Measurements from ENCODE around the gene INPP5B. TPM values are rescaled to one million over a fixed set of nuclear protein-coding genes. Genes with fewer than 3 reads are reported as not detected.

INPP5B gene
- polyA plus RNA-seq, 3 donors from 2014 or later: 11.1 to 28.0 (median 13.6) TPM

- Mint-ChIP-seq H3K27ac (peak overlapping the region in 3 of 6 donors; percentile 32 to 44 (median 37)), H3K4me3 (no peak overlapping the region), H3K36me3 (peaks cover 12 to 54% (median 12%) of the 10 kb centered on the region in 3 donors), H3K4me1 (no peaks in the 10 kb centered on the region), H3K9me3 (no peaks in the 10 kb centered on the region), H3K27me3 (ENCODE audit: low read depth in 3 of 3) (peaks cover 0 to 1% (median 0%) of the 10 kb centered on the region in 3 donors)
- no peak for DNase-seq
These were observed 80.4 kb downstream of the INPP5B start for GRCh38 chr1:37866491-37866890.

DNA sequence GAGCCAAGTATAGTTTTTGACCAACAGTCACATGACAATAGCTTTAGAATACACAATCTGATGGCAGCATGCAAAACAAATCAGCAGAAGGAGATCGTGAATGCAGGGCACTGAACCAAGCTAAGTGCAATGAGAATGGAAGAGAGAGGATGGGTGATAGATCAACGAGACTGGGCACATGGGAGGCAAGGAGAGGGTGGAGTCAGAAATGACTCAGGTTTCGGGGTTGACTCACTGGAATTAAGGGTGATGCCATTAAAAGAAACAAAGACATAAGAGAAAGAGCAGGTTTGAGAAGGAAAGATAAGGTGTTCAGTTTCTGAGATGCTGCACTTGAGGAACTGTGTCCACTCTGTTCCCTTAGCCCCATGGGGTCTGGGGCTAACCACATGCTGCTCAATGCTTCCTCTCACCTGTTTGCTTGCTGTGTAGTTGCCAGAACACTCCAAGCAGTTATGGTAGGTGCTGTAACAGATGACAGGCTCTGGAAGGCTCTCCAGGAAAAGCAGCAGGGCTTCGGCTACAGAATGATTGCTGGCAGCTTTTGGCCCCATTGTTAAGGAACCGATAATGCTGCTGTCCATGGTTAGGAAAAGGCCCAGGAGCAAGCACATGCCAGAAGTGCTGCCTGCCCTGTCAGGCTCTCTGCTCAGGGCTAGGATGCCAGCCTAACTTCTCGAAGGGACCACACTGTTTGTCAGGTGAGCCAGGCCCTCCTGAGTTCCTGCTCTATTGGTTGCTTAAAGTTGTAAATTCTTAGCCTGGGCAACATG lies 81.3 kb downstream of the INPP5B start:
- H3K4me1 Mint-ChIP-seq: peaks cover 0 to under 1% of the 10 kb centered on the region in 2 donors
- H3K27me3 Mint-ChIP-seq (ENCODE audit: low read depth in 3 of 3): no peaks in the 10 kb centered on the region
- peak overlapping the region in 2 of 6 donors; percentile 1 to 5 for H3K27ac Mint-ChIP-seq
- H3K36me3 Mint-ChIP-seq: peaks cover 12 to 53% (median 12%) of the 10 kb centered on the region in 3 donors
- H3K9me3 Mint-ChIP-seq: no peaks in the 10 kb centered on the region
- DNase-seq: no peak
- H3K4me3 Mint-ChIP-seq: no peak overlapping the region

- no peak overlapping the region for H3K4me3 Mint-ChIP-seq
- H3K4me1 Mint-ChIP-seq: peaks cover 19 to 24% of the 10 kb centered on the region in 2 donors
- peak overlapping the region in 1 of 6 donors; percentile 8 for H3K27ac Mint-ChIP-seq
- no peaks in the 10 kb centered on the region for H3K9me3 Mint-ChIP-seq
- H3K36me3 Mint-ChIP-seq: peaks cover 5 to 31% (median 9%) of the 10 kb centered on the region in 3 donors
- peaks cover 4 to 8% (median 6%) of the 10 kb centered on the region in 3 donors for H3K27me3 Mint-ChIP-seq (ENCODE audit: low read depth in 3 of 3)
- DNase-seq: no peak
These were observed 84.5 kb downstream of the INPP5B start for GRCh38 chr1:37862330-37862729.

- peak overlapping the region in 1 of 5 donors; percentile 15 for H3K4me3 Mint-ChIP-seq
- peaks cover 23 to 32% of the 10 kb centered on the region in 2 donors for H3K4me1 Mint-ChIP-seq
- H3K27ac Mint-ChIP-seq: no peak overlapping the region
- DNase-seq: no peak
- no peaks in the 10 kb centered on the region for H3K9me3 Mint-ChIP-seq
- H3K27me3 Mint-ChIP-seq (ENCODE audit: low read depth in 3 of 3): peaks cover 4 to 8% (median 6%) of the 10 kb centered on the region in 3 donors
- H3K36me3 Mint-ChIP-seq: peaks cover 9 to 25% (median 10%) of the 10 kb centered on the region in 3 donors
These were observed 85.7 kb downstream of the INPP5B start for GRCh38 chr1:37861151-37861550.

DNA sequence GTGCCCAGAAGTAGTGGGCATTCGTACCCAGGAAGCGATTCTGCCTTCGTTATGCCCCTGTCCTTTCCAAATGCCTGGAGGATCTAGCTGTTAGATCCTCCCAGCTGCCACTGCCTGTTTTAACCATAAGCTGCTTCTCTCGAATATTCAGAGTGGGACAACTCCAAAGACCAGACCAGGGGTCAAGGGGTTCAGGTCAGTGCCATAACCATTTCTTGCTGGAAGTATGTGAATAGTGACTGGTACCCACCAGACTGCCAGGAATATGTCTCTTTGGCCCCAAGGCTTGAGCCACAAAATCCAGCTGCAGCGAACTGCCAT lies 86.5 kb downstream of the INPP5B start:
- peak overlapping the region; percentile 88 to 99 (median 96) for H3K27ac Mint-ChIP-seq
- peaks cover 4 to 8% (median 6%) of the 10 kb centered on the region in 3 donors for H3K27me3 Mint-ChIP-seq (ENCODE audit: low read depth in 3 of 3)
- peaks cover 7 to 22% (median 10%) of the 10 kb centered on the region in 3 donors for H3K36me3 Mint-ChIP-seq
- H3K4me1 Mint-ChIP-seq: peaks cover 25 to 34% of the 10 kb centered on the region in 2 donors
- peak overlapping the region; percentile 96 to 100 (median 99) for H3K4me3 Mint-ChIP-seq
- DNase-seq: no peak
- H3K9me3 Mint-ChIP-seq: no peaks in the 10 kb centered on the region

DNA sequence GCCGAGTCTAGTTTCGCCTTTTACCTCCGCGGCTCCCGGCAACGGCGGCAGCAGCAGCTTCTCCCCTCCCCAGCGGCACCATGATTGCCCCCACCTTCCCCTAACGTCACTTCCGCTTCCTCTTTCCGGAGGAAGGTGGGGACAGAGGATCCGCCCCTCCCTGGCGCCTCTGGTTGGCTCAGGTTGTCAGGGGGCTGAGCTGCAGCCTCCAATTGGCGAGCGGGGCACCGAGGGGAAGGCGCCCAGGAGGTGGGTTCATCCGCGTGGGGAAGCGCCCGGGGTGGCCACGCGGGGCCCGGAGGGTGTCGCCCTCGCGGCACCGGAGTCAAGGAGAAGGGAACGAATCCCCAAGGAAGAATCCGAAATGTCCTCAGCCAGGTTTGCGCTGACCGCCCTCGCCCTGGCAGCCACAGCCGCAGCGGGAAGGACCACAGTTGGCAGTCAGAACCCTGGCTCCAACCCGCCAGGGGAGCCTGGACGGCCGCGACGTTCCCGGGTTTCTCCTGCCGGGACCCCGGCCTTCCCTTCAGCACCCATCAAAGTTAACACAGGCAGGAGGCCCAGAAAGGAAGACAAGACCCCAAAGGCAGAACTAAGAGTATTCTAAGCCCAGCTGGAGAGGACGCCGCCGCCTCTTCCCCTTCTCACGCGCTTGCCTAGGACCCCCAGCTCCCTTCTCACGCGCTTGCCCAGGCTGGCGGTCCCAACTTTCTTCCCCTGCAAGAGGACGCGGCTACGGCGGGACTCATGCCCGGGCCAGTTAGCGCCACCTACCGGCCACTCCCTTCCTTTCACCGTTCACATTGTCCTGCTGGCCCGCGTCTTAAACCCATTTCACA lies 87.1 kb downstream of the INPP5B start, which contains the start of gene MTF1:
TSS of gene MTF1 (minus strand) at position 86 of the 839 bp plus-strand sequence. CDS start 1,934 bp downstream, outside the sequence.
- Mint-ChIP-seq H3K36me3 (peaks cover 4 to 23% (median 10%) of the 10 kb centered on the region in 3 donors), H3K4me3 (peak within 1 kb of the TSS; percentile 96 to 100 (median 99)), H3K27ac (peak within 1 kb of the TSS; percentile 88 to 99 (median 96)), H3K9me3 (no peaks in the 10 kb centered on the region), H3K4me1 (peaks cover 26 to 40% of the 10 kb centered on the region in 2 donors), H3K27me3 (ENCODE audit: low read depth in 3 of 3) (peaks cover 4 to 8% (median 6%) of the 10 kb centered on the region in 3 donors)
- peak; percentile 97 for DNase-seq

DNA sequence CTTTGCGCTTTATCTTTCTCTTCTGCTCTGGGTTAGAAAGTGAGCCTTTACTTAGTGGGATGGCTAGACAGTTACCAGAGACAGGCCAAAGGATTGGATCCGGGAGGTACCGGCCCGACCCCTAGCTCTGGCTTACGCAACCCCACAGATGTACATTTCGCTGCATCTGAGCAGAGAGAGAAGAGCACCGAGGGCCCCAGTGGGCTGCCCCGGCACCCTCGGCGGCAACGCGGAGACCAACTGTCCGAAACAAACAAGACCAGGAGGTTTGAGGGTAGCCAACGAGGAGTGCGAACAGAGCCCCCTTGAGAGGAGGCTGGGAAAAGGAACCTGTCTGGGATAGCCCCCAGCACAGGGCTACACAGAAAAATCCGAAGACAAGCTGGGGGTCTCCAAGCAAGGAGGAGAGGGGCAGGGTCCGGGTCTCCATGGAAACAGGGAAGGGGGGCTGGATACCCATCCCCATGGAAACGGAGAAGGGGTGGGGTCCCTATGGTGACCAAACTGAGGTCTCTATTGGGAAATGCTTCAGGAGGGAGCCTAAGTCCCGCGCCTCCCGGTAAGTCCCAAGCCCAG lies 87.8 kb downstream of the INPP5B start:
- Mint-ChIP-seq H3K36me3 (peaks cover 4 to 17% (median 10%) of the 10 kb centered on the region in 3 donors), H3K27ac (peak overlapping the region; percentile 88 to 99 (median 96)), H3K4me3 (peak overlapping the region; percentile 96 to 100 (median 99)), H3K9me3 (no peaks in the 10 kb centered on the region), H3K27me3 (ENCODE audit: low read depth in 3 of 3) (peaks cover 4 to 8% (median 6%) of the 10 kb centered on the region in 3 donors), H3K4me1 (peaks cover 29 to 47% of the 10 kb centered on the region in 2 donors)
- DNase-seq: no peak

DNA sequence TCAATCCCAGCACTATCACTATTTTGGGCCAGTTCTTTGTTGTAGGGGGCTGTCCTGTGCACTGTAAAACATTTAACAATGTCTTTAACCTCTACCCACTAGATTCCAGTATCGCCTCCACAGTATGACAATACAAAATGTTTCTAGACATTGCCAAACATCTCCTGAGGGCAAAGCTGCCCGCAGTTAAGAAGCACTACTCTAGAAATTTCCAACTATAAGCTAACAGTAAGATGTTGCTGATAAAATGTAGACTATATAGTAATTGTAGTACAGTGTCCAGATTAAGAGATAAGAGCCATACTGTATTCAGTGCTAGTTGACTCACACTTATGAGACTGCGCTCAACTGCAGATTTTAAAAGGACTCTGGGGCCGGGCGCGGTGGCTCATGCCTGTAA lies 92.4 kb downstream of the INPP5B start:
- peaks cover under 1 to 2% (median 1%) of the 10 kb centered on the region in 3 donors for H3K27me3 Mint-ChIP-seq (ENCODE audit: low read depth in 3 of 3)
- H3K9me3 Mint-ChIP-seq: no peaks in the 10 kb centered on the region
- DNase-seq: no peak
- no peak overlapping the region for H3K27ac Mint-ChIP-seq
- H3K4me3 Mint-ChIP-seq: no peak overlapping the region
- peaks cover 4 to 10% (median 9%) of the 10 kb centered on the region in 3 donors for H3K36me3 Mint-ChIP-seq
- H3K4me1 Mint-ChIP-seq: peaks cover 36 to 54% of the 10 kb centered on the region in 2 donors

GRCh38 chr1:37853157-37853556 lies 93.7 kb downstream of the INPP5B start:
- peaks cover 28 to 45% of the 10 kb centered on the region in 2 donors for H3K4me1 Mint-ChIP-seq
- H3K4me3 Mint-ChIP-seq: peak overlapping the region in 2 of 5 donors; percentile 16 to 34
- H3K36me3 Mint-ChIP-seq: peaks cover 4 to 10% (median 9%) of the 10 kb centered on the region in 3 donors
- no peaks in the 10 kb centered on the region for H3K9me3 Mint-ChIP-seq
- peak overlapping the region in 4 of 6 donors; percentile 5 to 32 (median 6) for H3K27ac Mint-ChIP-seq
- no peak for DNase-seq
- H3K27me3 Mint-ChIP-seq (ENCODE audit: low read depth in 3 of 3): no peaks in the 10 kb centered on the region

GRCh38 chr1:37851782-37852210 lies 95.1 kb downstream of the INPP5B start:
- H3K4me3 Mint-ChIP-seq: no peak overlapping the region
- no peak for DNase-seq
- H3K27me3 Mint-ChIP-seq (ENCODE audit: low read depth in 3 of 3): no peaks in the 10 kb centered on the region
- H3K4me1 Mint-ChIP-seq: peaks cover 28 to 39% of the 10 kb centered on the region in 2 donors
- H3K27ac Mint-ChIP-seq: no peak overlapping the region
- H3K9me3 Mint-ChIP-seq: no peaks in the 10 kb centered on the region
- H3K36me3 Mint-ChIP-seq: peaks cover 0 to 6% (median 4%) of the 10 kb centered on the region in 3 donors

DNA sequence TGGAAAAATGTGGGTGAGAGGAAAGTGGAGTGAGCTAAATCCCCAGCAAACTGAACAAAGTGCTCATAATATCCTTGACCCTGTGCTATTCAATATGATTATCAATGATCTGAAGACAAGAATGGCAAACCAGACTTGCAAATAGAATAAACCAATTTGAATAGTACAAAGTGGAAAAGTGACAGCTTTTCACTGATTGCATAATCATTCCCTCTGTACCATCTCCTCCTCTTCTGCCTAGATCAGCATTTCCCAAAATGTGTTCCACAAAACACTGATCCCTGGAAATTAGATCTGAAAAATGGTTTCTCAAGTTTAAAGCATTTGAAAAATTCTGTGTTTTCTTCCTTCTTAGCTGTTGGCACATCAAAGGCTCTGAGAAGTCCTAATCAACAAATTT lies 95.6 kb downstream of the INPP5B start:
- Mint-ChIP-seq H3K9me3 (no peaks in the 10 kb centered on the region), H3K4me1 (peaks cover 33 to 42% of the 10 kb centered on the region in 2 donors), H3K27ac (no peak overlapping the region), H3K4me3 (no peak overlapping the region), H3K27me3 (ENCODE audit: low read depth in 3 of 3) (no peaks in the 10 kb centered on the region), H3K36me3 (peaks cover 0 to 6% (median 4%) of the 10 kb centered on the region in 3 donors)
- no peak for DNase-seq

DNA sequence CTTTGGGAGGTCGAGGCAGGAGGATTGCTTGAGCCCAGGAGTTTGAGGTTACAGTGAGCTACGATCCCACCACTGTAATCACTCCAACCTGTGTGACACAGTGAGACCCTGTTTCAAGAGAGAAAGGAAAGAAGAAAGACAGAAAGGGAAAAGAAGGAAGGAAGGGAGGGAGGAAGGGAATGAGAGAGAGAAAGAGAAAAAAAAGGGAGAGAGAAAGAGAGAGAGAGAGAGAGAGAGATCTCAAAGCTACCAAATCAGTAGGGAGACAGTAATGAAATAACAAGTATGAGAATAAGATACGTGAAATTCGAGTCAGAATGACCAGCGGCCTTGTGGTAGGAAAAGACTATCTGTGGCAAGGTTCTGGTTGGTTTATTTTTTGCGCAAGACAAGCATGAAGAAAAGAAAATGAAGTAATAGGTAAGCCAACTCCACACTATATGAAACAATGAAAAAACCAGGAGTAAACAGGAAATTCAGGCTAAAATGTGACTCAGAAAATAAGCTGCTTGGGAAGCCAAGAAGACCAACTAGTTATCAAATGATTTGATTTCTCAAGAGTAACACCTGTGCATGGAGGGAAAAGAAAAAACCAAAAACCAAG lies 96.4 kb downstream of the INPP5B start:
- Mint-ChIP-seq H3K27me3 (ENCODE audit: low read depth in 3 of 3) (no peaks in the 10 kb centered on the region), H3K27ac (no peak overlapping the region), H3K36me3 (peaks cover 0 to 6% (median 4%) of the 10 kb centered on the region in 3 donors), H3K4me3 (no peak overlapping the region), H3K4me1 (peaks cover 32 to 50% of the 10 kb centered on the region in 2 donors), H3K9me3 (no peaks in the 10 kb centered on the region)
- no peak for DNase-seq

DNA sequence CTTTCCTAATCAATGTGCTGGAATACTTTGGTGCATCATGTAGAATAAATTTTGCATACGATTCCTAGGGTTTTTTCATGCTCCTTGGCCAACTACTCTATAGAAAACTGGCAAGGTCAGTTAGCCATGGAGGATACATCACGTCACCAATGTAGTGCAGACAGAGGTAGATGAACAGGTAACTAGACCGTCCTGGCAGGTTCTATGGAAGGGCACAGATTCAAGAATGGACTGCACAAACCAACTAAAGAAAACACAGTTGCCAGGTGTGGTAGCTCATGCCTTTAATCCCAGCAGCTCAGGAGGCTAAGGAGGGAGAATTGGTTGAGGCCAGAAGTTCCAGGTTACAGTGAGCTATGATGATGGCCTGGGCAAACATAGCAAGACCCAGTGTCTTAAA lies 97.4 kb downstream of the INPP5B start:
- Mint-ChIP-seq H3K4me1 (peaks cover 35 to 48% of the 10 kb centered on the region in 2 donors), H3K9me3 (no peaks in the 10 kb centered on the region), H3K36me3 (no peaks in the 10 kb centered on the region), H3K4me3 (no peak overlapping the region), H3K27ac (peak overlapping the region in 1 of 6 donors; percentile 12), H3K27me3 (ENCODE audit: low read depth in 3 of 3) (no peaks in the 10 kb centered on the region)
- no peak for DNase-seq
